HEK293 (cell line): Measurements from ENCODE around the gene APOL5.

ENCODE experiments used
- CTCF ChIA-PET: fragments of 350-600 bp; formaldehyde crosslinking; extraction: SDS; loops from one replicate; lab custom pipeline; 2021; ENCODE audit warnings: antibody characterized with exemption; lab: Yijun Ruan, JAX
- POLR2A ChIA-PET: fragments of 300-600 bp; formaldehyde crosslinking; extraction: SDS; loops from one replicate; lab custom pipeline; 2020; ENCODE audit warnings: antibody characterized with exemption, inconsistent platforms; lab: Yijun Ruan, JAX
- H3K27ac ChIP-seq: fragments of 200-500 bp; sonication (Bioruptor generic); 2 replicates; pipeline ENCODE4 v1.5.1; 2014; ENCODE audit warnings: low read depth, low read length, control low read depth, inconsistent platforms; ENCODE audit errors: extremely low read depth
- H3K36me3 ChIP-seq, 2 experiments: fragments of 200-500 bp in 1 of 2; sonication (Bioruptor generic) in 1 of 2; 1 replicate in 1 of 2; 2 replicates in 1 of 2; pipeline ENCODE4 v1.5.1; 2014 to 2017; ENCODE audit warnings: inconsistent platforms in 2 of 2, low read length in 2 of 2; ENCODE audit not compliant: control insufficient read depth in 2 of 2, insufficient read depth in 1 of 2
- H3K4me1 ChIP-seq: fragments of 200-500 bp; sonication (Bioruptor generic); 2 replicates; pipeline ENCODE4 v1.5.1; 2014; ENCODE audit warnings: mild to moderate bottlenecking, low read length, inconsistent platforms; ENCODE audit not compliant: control insufficient read depth, insufficient read depth
- H3K4me3 ChIP-seq: 2 replicates; pipeline ENCODE4 v1.5.1; 2011; ENCODE audit warnings: low read depth, mild to moderate bottlenecking, control low read depth, low read length, moderate library complexity
- H3K9me3 ChIP-seq: fragments of 200-500 bp; sonication (Bioruptor generic); 2 replicates; pipeline ENCODE4 v1.5.1; 2014; ENCODE audit warnings: low read depth, low read length, inconsistent platforms; ENCODE audit not compliant: control insufficient read depth, insufficient read depth
- FEZF1 ChIP-seq: fragments of 450-650 bp; formaldehyde crosslinking; IDR thresholded peaks from 2 replicates; pipeline ENCODE4 v1.5.1; 2016; ENCODE audit warnings: missing biosample characterization, missing genetic modification characterization
- GLI4 ChIP-seq: fragments of 450-650 bp; formaldehyde crosslinking; IDR thresholded peaks from 2 replicates; pipeline ENCODE4 v1.5.1; 2016; ENCODE audit warnings: missing biosample characterization, missing genetic modification characterization
- IKZF3 ChIP-seq: fragments of 450-650 bp; IDR thresholded peaks from 2 replicates; pipeline ENCODE4 v1.5.0; 2018; ENCODE audit warnings: missing biosample characterization, mild to moderate bottlenecking, missing genetic modification characterization, moderate library complexity
- INSM2 ChIP-seq: fragments of 450-650 bp; formaldehyde crosslinking; IDR thresholded peaks from 2 replicates; pipeline ENCODE4 v1.5.1; 2016; ENCODE audit warnings: missing biosample characterization, missing genetic modification characterization
- KLF16 ChIP-seq: fragments of 450-650 bp; formaldehyde crosslinking; IDR thresholded peaks from 2 replicates; pipeline ENCODE4 v1.5.1; 2017; ENCODE audit warnings: missing biosample characterization, missing genetic modification characterization
- KLF17 ChIP-seq: fragments of 450-650 bp; formaldehyde crosslinking; IDR thresholded peaks from 2 replicates; pipeline ENCODE4 v1.5.1; 2016; ENCODE audit warnings: missing biosample characterization, missing genetic modification characterization
- OSR2 ChIP-seq: fragments of 450-650 bp; formaldehyde crosslinking; IDR thresholded peaks from 2 replicates; pipeline ENCODE4 v1.5.1; 2016; ENCODE audit warnings: missing biosample characterization, missing genetic modification characterization
- SP7 ChIP-seq: fragments of 450-650 bp; formaldehyde crosslinking; IDR thresholded peaks from 2 replicates; pipeline ENCODE4 v1.5.1; 2016; ENCODE audit warnings: missing biosample characterization, missing genetic modification characterization
- TRIM28 ChIP-seq: IDR thresholded peaks from 2 replicates; pipeline ENCODE4 v1.6.1; 2011; ENCODE audit warnings: low read length, control low read depth, borderline replicate concordance
- WT1 ChIP-seq: fragments of 450-650 bp; formaldehyde crosslinking; IDR thresholded peaks from 2 replicates; pipeline ENCODE4 v1.5.1; 2016; ENCODE audit warnings: missing biosample characterization, missing genetic modification characterization
- ZBTB17 ChIP-seq: fragments of 450-650 bp; formaldehyde crosslinking; IDR thresholded peaks from 2 replicates; pipeline ENCODE4 v1.5.1; 2016; ENCODE audit warnings: missing biosample characterization, missing genetic modification characterization
- ZEB2 ChIP-seq: fragments of 450-650 bp; formaldehyde crosslinking; IDR thresholded peaks from 2 replicates; pipeline ENCODE4 v1.5.1; 2016; ENCODE audit warnings: missing biosample characterization, missing genetic modification characterization
- ZFP3 ChIP-seq: fragments of 450-650 bp; formaldehyde crosslinking; IDR thresholded peaks from 2 replicates; pipeline ENCODE4 v1.5.1; 2016; ENCODE audit warnings: low read depth, missing biosample characterization, missing genetic modification characterization
- ZIC2 ChIP-seq: fragments of 450-650 bp; formaldehyde crosslinking; IDR thresholded peaks from 2 replicates; pipeline ENCODE4 v1.5.1; 2016; ENCODE audit warnings: missing biosample characterization, missing genetic modification characterization
- ZNF121 ChIP-seq: fragments of 450-650 bp; formaldehyde crosslinking; IDR thresholded peaks from 2 replicates; pipeline ENCODE4 v1.5.1; 2016; ENCODE audit warnings: missing biosample characterization, missing genetic modification characterization
- ZNF223 ChIP-seq: fragments of 450-650 bp; formaldehyde crosslinking; IDR thresholded peaks from 2 replicates; pipeline ENCODE4 v1.5.1; 2016; ENCODE audit warnings: missing biosample characterization, missing genetic modification characterization
- ZNF558 ChIP-seq: fragments of 450-650 bp; formaldehyde crosslinking; IDR thresholded peaks from 2 replicates; pipeline ENCODE4 v1.5.1; 2016; ENCODE audit warnings: missing biosample characterization, missing genetic modification characterization
- ZNF560 ChIP-seq: fragments of 450-650 bp; formaldehyde crosslinking; IDR thresholded peaks from 2 replicates; pipeline ENCODE4 v1.5.1; 2017; ENCODE audit warnings: missing biosample characterization, missing genetic modification characterization, borderline replicate concordance
- ZNF629 ChIP-seq: fragments of 450-650 bp; formaldehyde crosslinking; IDR thresholded peaks from 2 replicates; pipeline ENCODE4 v1.5.1; 2017; ENCODE audit warnings: missing biosample characterization, missing genetic modification characterization
- ZNF660 ChIP-seq: fragments of 450-650 bp; IDR thresholded peaks from 2 replicates; pipeline ENCODE4 v1.5.1; 2018; ENCODE audit warnings: missing biosample characterization, mild to moderate bottlenecking, missing genetic modification characterization
- ZNF664 ChIP-seq: fragments of 450-650 bp; formaldehyde crosslinking; IDR thresholded peaks from 2 replicates; pipeline ENCODE4 v1.5.1; 2016; ENCODE audit warnings: missing biosample characterization, missing genetic modification characterization
- ZSCAN23 ChIP-seq: fragments of 450-650 bp; formaldehyde crosslinking; IDR thresholded peaks from 2 replicates; pipeline ENCODE4 v1.5.1; 2016; ENCODE audit warnings: missing biosample characterization, missing genetic modification characterization
- TF ChIP-seq, protein P1 (sequence below): fragments of 450-650 bp; formaldehyde crosslinking; IDR thresholded peaks from 2 replicates; pipeline ENCODE4 v1.5.1; 2016; ENCODE audit warnings: missing biosample characterization, missing genetic modification characterization

The APOL5 gene

GRCh38 chr22:35742342-35743100 lies 24.8 kb downstream of the APOL5 start:
- peak; percentile 32; the same call in 1 of the 2 replicates for TF ChIP-seq ZEB2 (tag by site-specific recombination)
- TF ChIP-seq ZBTB17 = no peak
- TF ChIP-seq ZNF629 (tag by site-specific recombination) = 0 out of 2 replicates have a peak, but pooled peaks have one; percentile 13
- 0 out of 2 replicates have a peak, but pooled peaks have one; percentile 66 for TF ChIP-seq IKZF3 (tag by site-specific recombination)
- TF ChIP-seq TRIM28 = 0 out of 2 replicates have a peak, but pooled peaks have one; percentile 73
- peak; percentile 42; the same call in 1 of the 2 replicates for TF ChIP-seq INSM2 (tag by site-specific recombination)
- 0 out of 2 replicates have a peak, but pooled peaks have one; percentile 42 for TF ChIP-seq KLF17 (tag by site-specific recombination)
- no peak for TF ChIP-seq ZNF560 (tag by site-specific recombination)
- TF ChIP-seq, protein P1, sequence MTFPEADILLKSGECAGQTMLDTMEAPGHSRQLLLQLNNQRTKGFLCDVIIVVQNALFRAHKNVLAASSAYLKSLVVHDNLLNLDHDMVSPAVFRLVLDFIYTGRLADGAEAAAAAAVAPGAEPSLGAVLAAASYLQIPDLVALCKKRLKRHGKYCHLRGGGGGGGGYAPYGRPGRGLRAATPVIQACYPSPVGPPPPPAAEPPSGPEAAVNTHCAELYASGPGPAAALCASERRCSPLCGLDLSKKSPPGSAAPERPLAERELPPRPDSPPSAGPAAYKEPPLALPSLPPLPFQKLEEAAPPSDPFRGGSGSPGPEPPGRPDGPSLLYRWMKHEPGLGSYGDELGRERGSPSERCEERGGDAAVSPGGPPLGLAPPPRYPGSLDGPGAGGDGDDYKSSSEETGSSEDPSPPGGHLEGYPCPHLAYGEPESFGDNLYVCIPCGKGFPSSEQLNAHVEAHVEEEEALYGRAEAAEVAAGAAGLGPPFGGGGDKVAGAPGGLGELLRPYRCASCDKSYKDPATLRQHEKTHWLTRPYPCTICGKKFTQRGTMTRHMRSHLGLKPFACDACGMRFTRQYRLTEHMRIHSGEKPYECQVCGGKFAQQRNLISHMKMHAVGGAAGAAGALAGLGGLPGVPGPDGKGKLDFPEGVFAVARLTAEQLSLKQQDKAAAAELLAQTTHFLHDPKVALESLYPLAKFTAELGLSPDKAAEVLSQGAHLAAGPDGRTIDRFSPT = peak; percentile 44; the same call in 1 of the 2 replicates
- TF ChIP-seq OSR2 = peak; percentile 54
- TF ChIP-seq SP7 = peak; percentile 82
- TF ChIP-seq ZIC2 = peak; percentile 95
- TF ChIP-seq ZNF664 (tag by site-specific recombination) = no peak
- 0 out of 2 replicates have a peak, but pooled peaks have one; percentile 38 for TF ChIP-seq ZNF660 (tag by site-specific recombination)
- TF ChIP-seq WT1 (tag by site-specific recombination) = peak; percentile 63
- TF ChIP-seq ZNF558 = no peak
- TF ChIP-seq ZFP3 (tag by site-specific recombination) = no peak
- TF ChIP-seq ZNF223 = no peak
- H3K4me3 ChIP-seq = no peak overlapping the region
- ChIA-PET POLR2A (interaction anchor here (0.8 kb wide), 1 partner anchor 14 kb away, joined by 3 read pairs; no protein-coding TSS in a partner anchor), CTCF (interaction anchor here (0.8 to 1.8 kb wide), 5 partner anchors 9 to 324 kb away, joined by 3 to 5 read pairs (median 4); no protein-coding TSS in a partner anchor)
- peaks cover 7 to 28% of the 10 kb centered on the region in 2 experiments for H3K36me3 ChIP-seq
- H3K4me1 ChIP-seq = peaks cover 3% of the 10 kb centered on the region; the same call in 1 of the 2 replicates
- H3K27ac ChIP-seq = peak overlapping the region; percentile 11; the same call in 1 of the 2 replicates
- H3K9me3 ChIP-seq = no peaks in the 10 kb centered on the region

DNA sequence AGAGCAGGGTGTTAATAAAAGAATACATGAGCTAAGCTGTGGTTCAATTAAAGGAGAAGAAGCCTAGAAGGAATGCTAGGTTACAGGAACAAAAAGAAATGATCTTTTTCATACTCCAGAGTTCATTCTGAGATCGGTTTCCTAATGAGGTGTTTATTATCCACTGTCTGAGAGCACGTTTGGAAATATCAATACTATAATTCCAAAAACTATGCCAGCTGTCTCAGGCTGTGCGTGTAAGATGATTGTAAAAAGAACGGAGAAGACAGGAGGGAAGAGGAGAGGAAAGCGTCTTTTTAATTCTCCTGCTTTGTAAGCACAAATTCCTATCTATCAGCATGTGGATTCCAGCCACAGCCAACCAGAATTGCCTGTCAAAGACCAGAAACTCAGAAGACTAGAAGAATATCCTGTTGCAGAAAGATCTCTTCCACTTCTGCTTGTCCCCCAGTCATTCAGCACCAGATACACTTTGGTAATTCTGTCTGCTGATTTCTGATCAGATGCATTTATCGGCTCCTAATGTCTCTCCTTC lies 25.7 kb downstream of the APOL5 start:
- Histone ChIP-seq H3K36me3 (peaks cover 7 to 26% of the 10 kb centered on the region in 2 experiments; a peak in 2 of 3 replicates), H3K4me1 (peaks cover 3% of the 10 kb centered on the region; the same call in 1 of the 2 replicates), H3K9me3 (no peaks in the 10 kb centered on the region), H3K27ac (no peak overlapping the region), H3K4me3 (no peak overlapping the region)
- ChIA-PET CTCF (no interaction called here), POLR2A (interaction anchor here (0.8 kb wide), 1 partner anchor 13 kb away, joined by 3 read pairs; no protein-coding TSS in a partner anchor)
- TF ChIP-seq KLF16 (tag by site-specific recombination) = no peak
- no peak for TF ChIP-seq GLI4
- TF ChIP-seq, protein P1 = no peak
- TF ChIP-seq FEZF1 (tag by site-specific recombination) = no peak
- TF ChIP-seq ZNF121 (tag by site-specific recombination) = no peak
- no peak for TF ChIP-seq ZSCAN23 (tag by site-specific recombination)
